Measurements from ENCODE around the gene PDE4B. TPM values are rescaled to one million over a fixed set of nuclear protein-coding genes. Genes with fewer than 3 reads are reported as not detected.
A peak's percentile ranks its signal among the peaks of the same experiment; 100 is the strongest.

Gene PDE4B
- total and polyA plus RNA-seq, 12 donors: 2.0 to 63.2 (median 15.3) TPM

GRCh38 chr1:65773391-65774123 lies 19.1 kb upstream of the PDE4B start:
- H3K27me3 ChIP-seq: peaks cover 0 to 3% (median 0%) of the 10 kb centered on the region in 7 donors
- H3K4me3 ChIP-seq: no peak overlapping the region
- intact Hi-C loops (cut with DNase I): no loop called here
- WGBS, 2 donors: 76 to 87% methylated on average over 4 of the region's 4 CpGs
- H3K27ac ChIP-seq: no peak overlapping the region
- H3K4me1 ChIP-seq: no peaks in the 10 kb centered on the region
- DNase-seq: no peak
- no peaks in the 10 kb centered on the region for H3K36me3 ChIP-seq
- H3K9me3 ChIP-seq: peaks cover 0 to 11% (median 0%) of the 10 kb centered on the region in 11 donors
- ATAC-seq: no peak
- no peak for TF ChIP-seq CTCF (IDR thresholded peaks at IDR 0.05)

DNA sequence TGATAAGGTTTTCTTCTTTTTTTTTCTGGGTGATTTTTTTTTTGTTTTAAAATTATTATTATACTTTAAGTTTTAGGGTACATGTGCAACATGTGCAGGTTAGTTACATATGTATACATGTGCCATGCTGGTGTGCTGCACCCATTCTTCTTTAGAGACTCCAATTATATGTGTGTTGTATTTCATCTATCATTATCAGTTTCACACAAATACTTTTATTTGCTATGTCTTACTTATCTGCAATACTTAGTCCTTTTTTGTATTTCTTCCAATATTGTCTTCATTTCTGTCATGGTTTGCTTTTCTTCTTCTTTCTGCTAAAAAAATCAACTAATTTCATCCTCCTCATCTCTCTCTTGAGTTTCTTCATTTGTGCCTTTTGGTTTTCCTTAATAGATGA lies 3.9 kb upstream of the PDE4B start:
- H3K4me1 ChIP-seq: peaks cover 0 to 13% (median 0%) of the 10 kb centered on the region in 9 donors
- H3K36me3 ChIP-seq: no peaks in the 10 kb centered on the region
- DNase-seq (no peak), ATAC-seq (no peak)
- peaks cover 0 to 28% (median 13%) of the 10 kb centered on the region in 11 donors for H3K9me3 ChIP-seq
- no peak for TF ChIP-seq CTCF (IDR thresholded peaks at IDR 0.05)
- peaks cover 0 to 29% (median 20%) of the 10 kb centered on the region in 7 donors for H3K27me3 ChIP-seq
- no peak overlapping the region for H3K4me3 ChIP-seq
- no peak overlapping the region for H3K27ac ChIP-seq
- intact Hi-C loops (cut with DNase I): no loop called here

- intact Hi-C loops (cut with DNase I): no loop called here
- DNase-seq (no peak), ATAC-seq (peak in 2 of 8 donors; percentile 25 to 47)
- peaks cover 0 to 50% (median 40%) of the 10 kb centered on the region in 7 donors for H3K27me3 ChIP-seq
- peaks cover 0 to 28% (median 13%) of the 10 kb centered on the region in 11 donors for H3K9me3 ChIP-seq
- H3K36me3 ChIP-seq: no peaks in the 10 kb centered on the region
- TF ChIP-seq CTCF (IDR thresholded peaks at IDR 0.05): no peak
- no peak overlapping the region for H3K4me3 ChIP-seq
- WGBS, 2 donors: 56 to 65% methylated on average over 4 of the region's 4 CpGs
- no peak overlapping the region for H3K27ac ChIP-seq
- H3K4me1 ChIP-seq: peaks cover 0 to 14% (median 0%) of the 10 kb centered on the region in 9 donors
These were observed 1.3 kb upstream of the PDE4B start for GRCh38 chr1:65791396-65791795.

DNA sequence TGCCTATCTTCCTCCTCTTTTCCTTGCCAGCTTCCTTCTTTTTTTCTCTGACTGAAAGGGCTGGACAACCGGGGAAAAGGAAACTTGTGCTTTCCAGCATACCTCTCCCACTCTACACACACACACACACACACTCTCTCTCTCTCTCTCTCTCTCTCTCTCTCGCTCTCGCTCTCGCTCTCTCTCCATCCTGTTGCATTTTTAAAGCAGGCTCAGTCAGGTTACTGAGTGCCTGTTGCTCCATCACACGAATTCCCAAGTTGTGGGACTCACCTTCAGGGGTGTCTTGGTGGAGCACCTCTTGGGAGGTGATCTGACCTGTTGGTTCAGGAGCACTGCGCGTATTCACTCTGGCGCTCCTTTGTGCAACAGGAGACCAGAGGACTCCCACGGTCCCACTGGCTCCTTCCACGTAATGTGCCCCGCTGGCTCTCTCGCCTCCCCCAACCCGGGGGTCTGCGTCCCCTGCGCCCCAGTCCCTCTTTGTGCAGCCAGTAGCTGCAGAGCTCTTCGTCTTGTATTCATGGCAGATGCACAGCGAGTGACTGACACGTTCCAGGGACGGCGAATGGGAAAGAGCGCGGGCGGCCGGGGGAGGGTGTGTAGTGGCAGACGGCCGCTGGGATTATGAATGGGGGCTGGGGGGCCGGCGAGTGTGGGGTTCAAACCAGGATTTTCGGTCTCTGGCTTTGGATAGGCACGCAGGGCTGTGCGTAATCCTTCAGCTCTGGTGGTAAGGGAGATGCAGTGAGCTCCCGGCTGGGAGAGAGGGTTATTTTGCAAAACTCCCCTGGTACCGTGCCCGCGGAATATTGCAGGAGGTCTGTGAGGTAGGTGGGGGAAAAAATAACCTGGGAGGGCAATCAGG lies 660 bp upstream of the PDE4B start:
- TF ChIP-seq CTCF (IDR thresholded peaks at IDR 0.05): no peak
- H3K9me3 ChIP-seq: peaks cover 0 to 28% (median 13%) of the 10 kb centered on the region in 11 donors
- peak in 1 of 2 donors; percentile 14 for DNase-seq
- peak overlapping the region in 7 of 10 donors; percentile 7 to 51 (median 31) for H3K4me3 ChIP-seq
- no peaks in the 10 kb centered on the region for H3K36me3 ChIP-seq
- intact Hi-C loops (cut with DNase I): no loop called here
- H3K27me3 ChIP-seq: peaks cover 0 to 52% (median 43%) of the 10 kb centered on the region in 7 donors
- peaks cover 0 to 14% (median 0%) of the 10 kb centered on the region in 9 donors for H3K4me1 ChIP-seq
- 5 to 6% methylated on average over 35 of the region's 35 CpGs for WGBS, 2 donors
- no peak overlapping the region for H3K27ac ChIP-seq
- no peak for ATAC-seq
